NT2/D1 (cell line): Measurements from ENCODE around the gene TAS1R3.

ENCODE experiments used
- SUZ12 ChIP-seq: IDR thresholded peaks from 2 replicates; pipeline ENCODE4 v1.6.1; 2011; ENCODE audit not compliant: insufficient read length, insufficient read depth; ENCODE audit errors: extremely low read depth
- YY1 ChIP-seq: IDR thresholded peaks from 2 replicates; pipeline ENCODE4 v1.6.1; 2011; ENCODE audit not compliant: insufficient read length, insufficient read depth
- ZNF274 ChIP-seq: IDR thresholded peaks from 2 replicates; pipeline ENCODE4 v1.6.1; 2011; ENCODE audit warnings: mild to moderate bottlenecking, low read depth, low read length

DNA sequence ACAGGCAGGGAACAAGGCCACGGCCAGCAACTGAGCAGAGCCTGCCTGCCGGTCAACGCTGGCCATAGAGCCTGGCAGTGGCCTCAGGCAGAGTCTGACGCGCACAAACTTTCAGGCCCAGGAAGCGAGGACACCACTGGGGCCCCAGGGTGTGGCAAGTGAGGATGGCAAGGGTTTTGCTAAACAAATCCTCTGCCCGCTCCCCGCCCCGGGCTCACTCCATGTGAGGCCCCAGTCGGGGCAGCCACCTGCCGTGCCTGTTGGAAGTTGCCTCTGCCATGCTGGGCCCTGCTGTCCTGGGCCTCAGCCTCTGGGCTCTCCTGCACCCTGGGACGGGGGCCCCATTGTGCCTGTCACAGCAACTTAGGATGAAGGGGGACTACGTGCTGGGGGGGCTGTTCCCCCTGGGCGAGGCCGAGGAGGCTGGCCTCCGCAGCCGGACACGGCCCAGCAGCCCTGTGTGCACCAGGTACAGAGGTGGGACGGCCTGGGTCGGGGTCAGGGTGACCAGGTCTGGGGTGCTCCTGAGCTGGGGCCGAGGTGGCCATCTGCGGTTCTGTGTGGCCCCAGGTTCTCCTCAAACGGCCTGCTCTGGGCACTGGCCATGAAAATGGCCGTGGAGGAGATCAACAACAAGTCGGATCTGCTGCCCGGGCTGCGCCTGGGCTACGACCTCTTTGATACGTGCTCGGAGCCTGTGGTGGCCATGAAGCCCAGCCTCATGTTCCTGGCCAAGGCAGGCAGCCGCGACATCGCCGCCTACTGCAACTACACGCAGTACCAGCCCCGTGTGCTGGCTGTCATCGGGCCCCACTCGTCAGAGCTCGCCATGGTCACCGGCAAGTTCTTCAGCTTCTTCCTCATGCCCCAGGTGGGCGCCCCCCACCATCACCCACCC lies at the start of gene TAS1R3:
- no peak for TF ChIP-seq YY1
- no peak for TF ChIP-seq ZNF274
- TF ChIP-seq SUZ12 = no peak
